Stimulated activated CD8-positive, alpha-beta memory T cell treated with anti-CD3 and anti-CD28 coated beads, Interleukin-12 subunit alpha, Interleukin-12 subunit beta, amount 100 ng/mL, for 24 hours (primary cell): Measurements from ENCODE around the gene SAP25.

Experiments used
- DNase-seq: peaks from one replicate; pipeline ENCODE4 v3.0.0-alpha.2; 2020; ENCODE audit errors: extremely low read depth

Gene SAP25

DNA sequence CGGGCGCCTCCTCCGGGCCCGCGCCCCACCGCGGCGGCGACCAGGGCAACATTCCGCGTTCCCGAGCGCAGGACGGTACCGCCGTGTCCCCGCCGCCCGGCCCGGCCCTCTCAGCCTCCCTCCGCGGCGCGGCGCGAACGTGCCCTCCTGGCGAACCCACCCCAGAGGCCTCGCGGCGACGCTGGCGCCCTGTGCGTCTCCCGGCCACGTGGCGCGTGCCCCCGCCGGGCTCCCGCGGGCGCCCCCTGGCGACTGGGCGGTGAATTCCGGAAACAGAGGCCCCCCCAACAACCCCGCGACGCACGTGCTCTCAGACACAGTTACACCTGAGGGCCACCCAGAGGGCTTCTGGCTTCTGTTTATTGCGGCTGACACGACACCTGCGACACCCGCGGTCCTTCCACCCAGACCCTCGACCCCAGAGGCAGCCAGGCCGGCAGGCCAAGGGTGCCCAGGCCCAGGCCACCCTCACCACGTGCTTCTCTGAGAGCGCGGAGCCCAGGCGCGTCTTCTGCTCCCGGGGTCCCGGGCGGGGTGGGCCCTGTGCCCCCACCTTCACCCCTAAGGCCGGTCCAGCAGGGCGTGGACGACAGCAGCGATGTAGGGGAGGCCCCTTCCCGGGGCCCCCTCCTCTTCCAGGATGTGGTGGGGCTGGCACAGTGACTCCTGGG lies at the start of gene SAP25:
TSS of gene SAP25 (minus strand) at position 210 of the 671 bp plus-strand sequence. CDS start at position 52, 158 bp downstream.
- no peak for DNase-seq

DNA sequence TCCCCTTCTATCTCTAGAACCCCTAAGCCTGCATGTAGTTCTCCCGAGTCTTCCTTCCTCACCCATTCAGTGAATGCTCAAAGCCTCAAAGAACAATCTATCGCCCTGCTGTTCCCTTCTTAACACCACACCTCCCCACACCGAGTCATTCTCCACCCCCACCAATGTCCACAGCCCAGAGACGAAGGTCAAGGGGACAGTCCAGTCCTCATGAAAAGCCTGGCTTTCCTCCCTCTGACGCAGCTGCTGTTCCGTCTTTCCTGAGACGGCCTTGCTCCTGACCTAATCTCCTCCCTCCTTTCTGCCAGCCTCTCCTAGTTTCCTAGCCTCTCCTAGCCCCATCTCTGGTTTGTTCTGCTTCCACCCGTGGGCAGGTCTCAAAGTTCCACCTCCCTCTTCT lies 47.9 kb upstream of the SAP25 start:
- no peak for DNase-seq

DNA sequence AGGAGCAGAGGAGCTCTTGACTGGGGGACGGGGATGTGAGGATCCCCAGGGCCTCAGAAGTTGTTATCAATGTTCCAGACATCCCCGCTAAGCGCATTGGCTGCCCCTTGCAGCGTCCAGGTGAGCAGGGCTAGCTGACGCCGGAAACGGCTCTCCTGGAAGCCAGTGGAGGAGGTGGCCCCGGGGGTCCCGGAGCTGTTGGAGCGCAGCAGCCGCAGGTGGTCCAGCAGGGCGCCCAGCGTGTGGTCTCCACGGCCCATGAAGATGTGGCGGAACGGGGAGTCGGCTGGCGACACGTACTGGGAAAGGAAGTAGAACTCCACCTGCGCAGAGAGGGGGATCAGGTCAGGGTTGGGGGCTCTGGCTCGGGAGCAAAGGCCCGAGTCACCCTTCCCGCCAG lies 47.1 kb upstream of the SAP25 start:
- DNase-seq = no peak

DNA sequence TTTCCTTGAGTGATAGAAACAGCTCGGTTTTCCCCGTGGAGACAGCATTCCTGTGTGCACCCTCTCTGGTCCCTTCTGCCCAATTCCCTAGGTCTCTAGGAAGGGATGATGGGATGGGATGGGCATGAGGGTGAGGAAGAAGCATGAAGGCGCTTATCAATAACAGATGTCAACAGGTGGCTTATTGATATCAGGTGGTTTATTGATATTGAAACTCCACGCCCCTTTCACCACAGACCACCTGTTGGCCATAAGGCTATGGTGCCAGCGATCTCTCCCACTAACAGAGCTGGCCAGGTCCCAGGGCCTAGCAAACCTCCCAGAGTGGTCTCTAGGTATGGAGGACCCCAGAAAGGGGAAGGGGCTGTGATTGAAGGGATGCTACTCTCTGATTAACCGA lies 46.5 kb upstream of the SAP25 start:
- no peak for DNase-seq

GRCh38 chr7:100614308-100614861 lies 40.7 kb upstream of the SAP25 start:
- DNase-seq = no peak

DNA sequence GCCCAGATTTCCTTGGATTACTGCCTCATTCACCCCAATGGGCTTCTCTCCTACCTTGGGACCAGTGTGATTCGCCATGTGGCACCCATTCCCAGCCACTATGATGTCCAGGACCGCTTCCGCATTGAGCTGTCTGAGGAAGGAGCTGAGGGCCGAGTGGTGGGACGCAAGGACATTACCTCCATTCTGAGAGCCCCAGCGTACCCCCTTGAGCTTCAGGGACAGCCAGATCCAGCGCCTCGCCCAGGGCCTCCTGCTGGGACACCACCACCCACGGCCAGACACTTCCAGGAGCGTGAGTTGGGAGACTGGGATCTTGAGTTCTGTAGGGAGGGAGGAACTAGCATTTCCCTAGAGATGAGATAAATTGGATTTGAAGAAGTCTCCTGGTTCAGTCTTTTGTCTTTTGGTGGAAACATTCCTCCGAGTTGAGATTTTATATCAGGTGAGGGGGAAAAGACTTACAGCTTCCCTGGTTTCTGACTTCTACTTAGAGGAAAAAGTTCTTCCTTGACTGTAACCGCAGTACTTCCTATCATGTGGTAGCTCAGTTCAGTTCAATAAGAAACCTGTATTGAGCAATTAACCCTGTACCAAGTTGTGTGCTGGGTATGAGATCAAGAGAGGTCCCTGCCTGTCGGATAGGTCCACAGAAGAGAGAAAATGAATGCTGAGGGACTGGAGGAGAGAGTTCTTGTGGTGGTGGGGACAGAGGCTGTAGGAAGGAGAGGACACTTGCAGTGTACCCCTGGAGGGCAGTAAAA lies 39.9 kb upstream of the SAP25 start:
- DNase-seq = no peak

- no peak for DNase-seq
Measured at GRCh38 chr7:100612730-100613390, 39.2 kb upstream of the SAP25 start.

GRCh38 chr7:100611983-100612729 lies 38.5 kb upstream of the SAP25 start, which contains the start of gene MOSPD3:
MOSPD3 (plus strand) TSS chr7:100612540; CDS start chr7:100612792, 252 bp downstream.
- DNase-seq = peak; percentile 94

DNA sequence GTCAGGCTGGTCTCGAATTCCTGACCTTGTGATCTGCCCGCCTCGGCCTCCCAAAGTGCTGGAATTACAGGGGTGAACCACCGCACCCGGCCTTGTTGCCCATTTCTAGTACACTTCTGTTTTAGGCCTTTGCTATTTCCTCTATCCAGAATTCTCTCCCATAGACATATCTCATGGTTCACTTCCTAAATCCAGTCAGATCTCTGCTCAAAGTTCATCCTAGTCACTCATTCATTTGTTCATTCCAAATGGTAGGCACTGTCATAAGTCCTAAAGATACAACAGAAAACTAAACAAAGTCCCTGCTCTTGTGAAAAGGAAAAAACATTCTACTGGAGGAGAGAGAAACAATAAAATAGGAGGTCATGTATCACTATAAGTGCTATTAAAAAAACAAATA lies 36.3 kb upstream of the SAP25 start:
- DNase-seq = no peak

GRCh38 chr7:100607111-100607510 lies 33.4 kb upstream of the SAP25 start:
- no peak for DNase-seq

GRCh38 chr7:100606313-100606712 lies 32.6 kb upstream of the SAP25 start:
- no peak for DNase-seq

DNA sequence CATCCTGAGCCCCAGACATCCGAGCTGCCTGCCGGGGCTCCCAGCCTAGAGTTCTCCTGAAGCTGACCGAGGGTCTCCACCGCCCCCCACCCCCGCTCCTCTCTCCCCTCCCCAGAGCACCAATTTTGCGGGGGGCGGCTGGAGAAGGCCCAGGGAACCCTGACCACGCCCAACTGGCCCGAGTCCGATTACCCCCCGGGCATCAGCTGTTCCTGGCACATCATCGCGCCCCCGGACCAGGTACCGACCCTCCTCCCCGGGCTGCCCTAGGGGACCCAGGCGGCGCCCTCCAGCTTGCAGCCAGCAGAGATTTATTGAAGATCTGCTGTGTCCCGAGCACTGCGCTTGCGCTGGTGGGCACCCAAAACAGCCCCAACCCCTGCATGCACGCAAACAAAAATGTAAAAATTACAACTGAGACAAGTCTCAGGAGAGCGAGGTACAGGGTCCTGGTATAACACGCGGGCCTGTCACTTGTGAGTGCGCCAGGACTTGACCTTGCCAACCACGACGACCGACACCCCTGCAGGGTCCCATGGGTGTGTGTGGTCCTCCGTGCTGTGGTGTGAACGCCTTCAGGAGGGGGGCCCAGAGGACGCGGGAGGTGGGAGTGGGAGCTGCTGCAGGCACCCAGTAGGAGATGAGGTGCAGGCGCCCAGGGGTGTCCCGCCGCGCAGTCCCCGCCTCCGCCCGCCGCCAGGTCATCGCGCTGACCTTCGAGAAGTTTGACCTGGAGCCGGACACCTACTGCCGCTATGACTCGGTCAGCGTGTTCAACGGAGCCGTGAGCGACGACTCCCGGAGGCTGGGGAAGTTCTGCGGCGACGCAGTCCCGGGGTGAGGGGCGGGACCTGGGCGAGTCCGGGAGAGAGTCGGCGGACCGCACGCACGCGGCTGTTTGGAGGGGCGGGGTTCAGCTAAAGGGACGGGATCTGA lies 31.5 kb upstream of the SAP25 start:
- DNase-seq = no peak

DNA sequence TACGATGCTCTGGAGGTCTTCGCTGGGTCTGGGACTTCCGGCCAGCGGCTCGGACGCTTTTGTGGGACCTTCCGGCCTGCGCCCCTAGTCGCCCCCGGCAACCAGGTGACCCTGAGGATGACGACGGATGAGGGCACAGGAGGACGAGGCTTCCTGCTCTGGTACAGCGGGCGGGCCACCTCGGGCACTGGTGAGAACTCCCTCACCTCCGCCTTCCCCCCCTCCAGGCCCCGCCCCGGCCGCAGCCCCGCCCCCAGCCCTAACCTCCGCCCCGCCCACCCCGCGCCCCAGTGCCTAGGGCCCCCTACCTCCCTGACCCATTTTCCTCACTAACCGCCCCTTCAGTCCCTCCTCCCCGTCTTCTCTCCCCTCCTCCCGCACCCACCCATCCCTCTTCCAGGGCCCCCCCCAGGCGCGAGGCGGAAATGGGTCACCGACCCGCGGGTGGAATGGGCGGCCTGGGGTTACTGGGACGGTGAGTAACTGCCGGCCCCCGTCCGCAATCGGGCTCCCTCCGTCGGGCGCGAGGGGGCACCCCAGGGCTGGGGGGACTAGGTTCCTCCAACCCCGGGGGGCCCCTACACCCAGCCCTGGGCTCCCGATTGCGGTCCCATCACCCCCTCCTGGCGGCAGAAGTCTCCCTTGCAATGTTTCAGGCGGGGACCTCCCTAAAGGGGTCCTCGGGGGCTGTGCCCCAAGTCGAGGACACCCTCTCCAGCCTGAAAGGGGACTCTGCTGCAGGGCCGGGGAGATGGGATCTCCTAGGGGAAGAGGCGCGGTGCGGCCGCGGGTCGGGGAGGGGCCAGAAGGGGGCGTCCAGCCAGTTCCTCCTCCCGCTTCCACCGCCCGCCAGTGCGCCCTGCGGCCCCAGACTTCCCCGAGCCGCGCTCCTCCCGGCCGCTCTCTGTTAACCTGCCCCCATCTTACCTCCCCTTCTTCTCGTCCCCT lies 30.6 kb upstream of the SAP25 start:
- peak; percentile 40 for DNase-seq

DNA sequence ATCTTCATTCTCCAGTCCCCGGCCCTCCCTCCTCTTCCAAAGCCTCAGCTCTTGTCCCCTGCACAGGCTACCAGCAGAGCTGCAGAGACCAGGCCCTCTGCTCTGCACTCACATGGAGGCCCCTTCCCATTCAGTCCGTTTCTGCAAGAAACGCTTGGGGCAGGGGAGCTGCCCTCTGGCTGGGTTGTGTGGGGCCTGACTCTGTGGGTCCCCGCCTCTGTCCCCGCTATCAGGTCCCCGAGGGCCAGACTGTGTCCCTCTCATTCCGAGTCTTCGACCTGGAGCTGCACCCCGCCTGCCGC lies 30.0 kb upstream of the SAP25 start:
- no peak for DNase-seq

DNA sequence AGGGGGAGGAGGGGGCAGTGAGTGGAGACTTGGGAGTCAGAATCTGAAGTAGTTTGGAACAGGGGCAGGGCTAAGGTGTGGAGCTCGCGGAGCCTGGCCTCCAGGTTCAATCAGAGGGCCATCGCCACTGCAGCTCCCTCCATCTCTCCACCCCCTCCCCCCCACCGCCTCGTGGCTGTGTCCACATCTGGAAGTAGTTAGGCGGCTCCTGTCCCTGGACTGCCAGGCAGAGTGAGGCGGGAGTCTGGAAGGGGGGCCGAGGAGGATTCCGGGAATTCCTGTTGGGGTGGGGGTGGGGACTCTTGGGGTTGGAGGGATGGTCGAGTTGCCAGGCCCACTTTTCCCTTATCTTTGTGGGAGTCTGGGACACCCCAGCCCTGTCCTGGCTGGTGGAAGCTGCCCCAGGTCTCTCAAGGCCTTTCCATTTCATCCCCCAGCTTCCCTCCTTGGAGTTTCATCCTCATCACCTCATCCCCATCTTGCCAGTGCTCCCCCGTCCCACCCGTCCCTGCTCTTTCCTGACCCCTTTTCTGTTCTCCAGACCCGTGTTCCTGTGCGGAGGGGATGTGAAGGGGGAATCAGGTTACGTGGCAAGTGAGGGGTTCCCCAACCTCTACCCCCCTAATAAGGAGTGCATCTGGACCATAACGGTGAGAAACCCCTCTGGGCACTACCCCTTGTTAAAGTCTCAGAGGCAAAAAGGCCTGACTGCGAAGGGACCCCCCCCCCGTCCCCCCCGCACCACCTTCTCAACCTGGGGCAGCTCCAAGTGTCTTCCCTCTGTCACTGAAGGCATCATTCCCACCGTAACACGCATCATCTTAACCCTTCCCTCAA lies 29.4 kb upstream of the SAP25 start:
- DNase-seq = no peak

- no peak for DNase-seq
Measured at GRCh38 chr7:100600730-100601038, 27.0 kb upstream of the SAP25 start.

DNA sequence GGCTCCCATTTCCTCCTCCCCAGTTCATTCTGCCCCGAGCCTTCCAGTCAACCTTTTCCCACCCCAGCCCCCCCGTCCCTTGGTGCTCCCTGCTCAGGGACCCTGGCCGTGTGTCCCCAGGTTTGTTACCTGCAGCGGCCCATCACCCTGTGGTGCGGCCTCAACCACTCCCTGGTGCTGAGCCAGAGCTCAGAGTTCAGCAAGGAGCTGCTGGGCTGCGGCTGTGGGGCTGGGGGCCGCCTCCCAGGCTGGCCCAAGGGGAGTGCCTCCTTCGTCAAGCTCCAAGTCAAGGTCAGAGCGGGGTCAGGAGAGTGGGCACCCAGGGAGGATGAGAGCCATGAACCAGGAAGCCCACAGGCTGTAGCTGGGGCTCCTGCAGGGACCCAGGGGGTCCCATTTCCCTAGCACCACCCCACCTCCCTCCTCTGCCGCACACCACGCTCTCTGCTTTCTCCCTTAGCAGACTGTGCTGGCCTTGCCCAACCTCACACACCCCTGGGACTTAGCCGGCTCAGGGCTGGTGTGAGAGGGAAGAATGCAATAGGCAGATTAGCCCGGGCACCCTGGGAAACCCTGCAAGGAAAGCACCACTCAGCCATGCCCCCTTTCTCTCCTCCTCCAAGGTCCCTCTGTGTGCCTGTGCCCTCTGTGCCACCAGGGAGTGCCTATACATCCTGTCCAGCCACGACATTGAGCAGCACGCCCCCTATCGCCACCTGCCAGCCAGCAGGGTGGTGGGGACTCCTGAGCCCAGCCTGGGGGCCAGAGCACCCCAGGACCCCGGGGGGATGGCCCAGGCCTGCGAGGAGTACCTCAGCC lies 26.4 kb upstream of the SAP25 start:
- no peak for DNase-seq

DNA sequence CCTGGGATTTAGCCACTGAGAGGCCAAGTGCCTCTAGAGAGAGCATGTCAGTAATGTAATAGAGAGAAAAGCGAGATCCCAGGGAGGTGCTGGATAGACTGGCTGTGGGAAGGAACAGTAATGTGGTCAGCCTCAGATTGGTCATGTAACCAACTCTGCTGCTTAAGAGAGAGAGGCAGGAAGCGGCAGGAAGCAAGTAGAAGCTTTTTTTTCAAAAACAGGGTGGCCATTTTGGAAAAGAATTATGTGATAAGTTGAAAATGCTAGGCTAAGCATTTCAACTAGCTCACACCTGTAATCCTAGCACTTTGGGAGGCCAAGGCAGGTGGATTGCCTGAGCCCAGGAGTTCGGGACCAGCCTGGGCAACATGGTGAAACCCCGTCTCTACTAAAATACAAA lies 24.7 kb upstream of the SAP25 start:
- DNase-seq = no peak
